ENCODE results near the gene WASHC4. TPM values are rescaled to one million over a fixed set of nuclear protein-coding genes. Genes with fewer than 3 reads are reported as not detected.

The WASHC4 gene
- total and polyA plus RNA-seq, 10 of the 15 experiments (the other 5 are each of a cell fraction or from before 2014, with no cell fraction given): 16.0 to 50.6 (median 34.0) TPM

GRCh38 chr12:105060715-105061378 is 46.7 kb upstream of the WASHC4 start:
- H3K27ac ChIP-seq (ENCODE audit: control insufficient read depth, insufficient read depth): no peak overlapping the region
- H3K36me3 ChIP-seq (ENCODE audit: control insufficient read depth in 2 of 2, insufficient read depth in 2 of 2, low read length in 1 of 2): no peaks in the 10 kb centered on the region
- no peaks in the 10 kb centered on the region for H3K79me2 ChIP-seq (ENCODE audit: control insufficient read depth, insufficient read depth, low read length)
- H3K9me3 ChIP-seq (replicated peaks; ENCODE audit: control insufficient read depth, insufficient read depth, low read length): peaks cover 2% of the 10 kb centered on the region; the same call in 2 of the 3 replicates
- DNase-seq (ENCODE audit: low read depth, low spot score) (no peak), ATAC-seq (no peak), FAIRE-seq (no peak)
- no peak overlapping the region for H3K4me3 ChIP-seq
- TF ChIP-seq SPI1 (IDR thresholded peaks at IDR 0.05; ENCODE audit: borderline replicate concordance, insufficient read depth, low read depth, low read length): no peak
- no peak for TF ChIP-seq SRF (IDR thresholded peaks at IDR 0.05; ENCODE audit: low read depth in 2 of 2, low read length in 2 of 2)
- TF ChIP-seq, protein P1, sequence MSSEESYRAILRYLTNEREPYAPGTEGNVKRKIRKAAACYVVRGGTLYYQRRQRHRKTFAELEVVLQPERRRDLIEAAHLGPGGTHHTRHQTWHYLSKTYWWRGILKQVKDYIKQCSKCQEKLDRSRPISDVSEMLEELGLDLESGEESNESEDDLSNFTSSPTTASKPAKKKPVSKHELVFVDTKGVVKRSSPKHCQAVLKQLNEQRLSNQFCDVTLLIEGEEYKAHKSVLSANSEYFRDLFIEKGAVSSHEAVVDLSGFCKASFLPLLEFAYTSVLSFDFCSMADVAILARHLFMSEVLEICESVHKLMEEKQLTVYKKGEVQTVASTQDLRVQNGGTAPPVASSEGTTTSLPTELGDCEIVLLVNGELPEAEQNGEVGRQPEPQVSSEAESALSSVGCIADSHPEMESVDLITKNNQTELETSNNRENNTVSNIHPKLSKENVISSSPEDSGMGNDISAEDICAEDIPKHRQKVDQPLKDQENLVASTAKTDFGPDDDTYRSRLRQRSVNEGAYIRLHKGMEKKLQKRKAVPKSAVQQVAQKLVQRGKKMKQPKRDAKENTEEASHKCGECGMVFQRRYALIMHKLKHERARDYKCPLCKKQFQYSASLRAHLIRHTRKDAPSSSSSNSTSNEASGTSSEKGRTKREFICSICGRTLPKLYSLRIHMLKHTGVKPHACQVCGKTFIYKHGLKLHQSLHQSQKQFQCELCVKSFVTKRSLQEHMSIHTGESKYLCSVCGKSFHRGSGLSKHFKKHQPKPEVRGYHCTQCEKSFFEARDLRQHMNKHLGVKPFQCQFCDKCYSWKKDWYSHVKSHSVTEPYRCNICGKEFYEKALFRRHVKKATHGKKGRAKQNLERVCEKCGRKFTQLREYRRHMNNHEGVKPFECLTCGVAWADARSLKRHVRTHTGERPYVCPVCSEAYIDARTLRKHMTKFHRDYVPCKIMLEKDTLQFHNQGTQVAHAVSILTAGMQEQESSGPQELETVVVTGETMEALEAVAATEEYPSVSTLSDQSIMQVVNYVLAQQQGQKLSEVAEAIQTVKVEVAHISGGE (CRISPR knock-in tag; IDR thresholded peaks at IDR 0.05): no peak
- TF ChIP-seq, protein P2, sequence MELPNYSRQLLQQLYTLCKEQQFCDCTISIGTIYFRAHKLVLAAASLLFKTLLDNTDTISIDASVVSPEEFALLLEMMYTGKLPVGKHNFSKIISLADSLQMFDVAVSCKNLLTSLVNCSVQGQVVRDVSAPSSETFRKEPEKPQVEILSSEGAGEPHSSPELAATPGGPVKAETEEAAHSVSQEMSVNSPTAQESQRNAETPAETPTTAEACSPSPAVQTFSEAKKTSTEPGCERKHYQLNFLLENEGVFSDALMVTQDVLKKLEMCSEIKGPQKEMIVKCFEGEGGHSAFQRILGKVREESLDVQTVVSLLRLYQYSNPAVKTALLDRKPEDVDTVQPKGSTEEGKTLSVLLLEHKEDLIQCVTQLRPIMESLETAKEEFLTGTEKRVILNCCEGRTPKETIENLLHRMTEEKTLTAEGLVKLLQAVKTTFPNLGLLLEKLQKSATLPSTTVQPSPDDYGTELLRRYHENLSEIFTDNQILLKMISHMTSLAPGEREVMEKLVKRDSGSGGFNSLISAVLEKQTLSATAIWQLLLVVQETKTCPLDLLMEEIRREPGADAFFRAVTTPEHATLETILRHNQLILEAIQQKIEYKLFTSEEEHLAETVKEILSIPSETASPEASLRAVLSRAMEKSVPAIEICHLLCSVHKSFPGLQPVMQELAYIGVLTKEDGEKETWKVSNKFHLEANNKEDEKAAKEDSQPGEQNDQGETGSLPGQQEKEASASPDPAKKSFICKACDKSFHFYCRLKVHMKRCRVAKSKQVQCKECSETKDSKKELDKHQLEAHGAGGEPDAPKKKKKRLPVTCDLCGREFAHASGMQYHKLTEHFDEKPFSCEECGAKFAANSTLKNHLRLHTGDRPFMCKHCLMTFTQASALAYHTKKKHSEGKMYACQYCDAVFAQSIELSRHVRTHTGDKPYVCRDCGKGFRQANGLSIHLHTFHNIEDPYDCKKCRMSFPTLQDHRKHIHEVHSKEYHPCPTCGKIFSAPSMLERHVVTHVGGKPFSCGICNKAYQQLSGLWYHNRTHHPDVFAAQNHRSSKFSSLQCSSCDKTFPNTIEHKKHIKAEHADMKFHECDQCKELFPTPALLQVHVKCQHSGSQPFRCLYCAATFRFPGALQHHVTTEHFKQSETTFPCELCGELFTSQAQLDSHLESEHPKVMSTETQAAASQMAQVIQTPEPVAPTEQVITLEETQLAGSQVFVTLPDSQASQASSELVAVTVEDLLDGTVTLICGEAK (IDR thresholded peaks at IDR 0.05; ENCODE audit: borderline replicate concordance): no peak
- TF ChIP-seq TAF1 (IDR thresholded peaks at IDR 0.05; ENCODE audit: borderline replicate concordance, low read depth, low read length): no peak
- TF ChIP-seq CEBPB (IDR thresholded peaks at IDR 0.05; ENCODE audit: borderline replicate concordance in 1 of 2, low read depth in 2 of 2, low read length in 2 of 2): no peak
- no peak for TF ChIP-seq HCFC1 (IDR thresholded peaks at IDR 0.05; ENCODE audit: low read length)
- no peak for TF ChIP-seq SKIL (IDR thresholded peaks at IDR 0.05; ENCODE audit: low read depth, poor library complexity, severe bottlenecking)
- TF ChIP-seq PAX8 (IDR thresholded peaks at IDR 0.05): no peak
- no peak for TF ChIP-seq FOXM1 (IDR thresholded peaks at IDR 0.05; ENCODE audit: low read depth, low read length)
- 63% methylated on average over 6 of the region's 11 CpGs for WGBS (ENCODE audit: insufficient coverage, insufficient replicate concordance, low lambda C conversion rate, missing lambda C conversion rate)
- intact Hi-C loops (cut with micrococcal nuclease; ENCODE audit: unreplicated experiment) (no loop called here), in situ Hi-C loops (cut with MboI) (loop anchor here (5.0 kb wide), 1 partner anchor 859 kb away; no protein-coding TSS in a partner anchor)
- no peak overlapping the region for H3K4me2 ChIP-seq (ENCODE audit: control insufficient read depth, insufficient read depth)
- no peak overlapping the region for H2AFZ ChIP-seq (ENCODE audit: control insufficient read depth, low read depth, low read length)
- H3K9ac ChIP-seq (ENCODE audit: control insufficient read depth, insufficient read depth, low read length): no peak overlapping the region
- ChIA-PET CTCF (interaction anchor here (1.0 to 1.4 kb wide), 2 partner anchors 7 to 702 kb away, joined by 3 read pairs; no protein-coding TSS in a partner anchor), RAD21 (ENCODE audit: unreplicated experiment) (no interaction called here), POLR2A (interaction anchor here (0.6 kb wide), 1 partner anchor 63 kb away, joined by 3 read pairs; no protein-coding TSS in a partner anchor), SMC1A (ENCODE audit: uncharacterized antibody, unreplicated experiment) (interaction anchor here (0.8 to 1.6 kb wide), 3 partner anchors 100 to 679 kb away, joined by 3 to 5 read pairs (median 3); no protein-coding TSS in a partner anchor)
- no peaks in the 10 kb centered on the region for H3K4me1 ChIP-seq (ENCODE audit: control insufficient read depth, insufficient read depth, low read length)
- H4K20me1 ChIP-seq (ENCODE audit: control insufficient read depth, insufficient read depth): no peaks in the 10 kb centered on the region
- BruUV-seq (replicated peaks): no TSS peak
- H3K27me3 ChIP-seq (replicated peaks in 1 of 2; ENCODE audit: control insufficient read depth in 2 of 2, insufficient read depth in 2 of 2, low read length in 1 of 2): no peaks in the 10 kb centered on the region; a peak in 1 of 4 replicates
